ENCODE measurements around the gene PTPRN2.

Gene PTPRN2

DNA sequence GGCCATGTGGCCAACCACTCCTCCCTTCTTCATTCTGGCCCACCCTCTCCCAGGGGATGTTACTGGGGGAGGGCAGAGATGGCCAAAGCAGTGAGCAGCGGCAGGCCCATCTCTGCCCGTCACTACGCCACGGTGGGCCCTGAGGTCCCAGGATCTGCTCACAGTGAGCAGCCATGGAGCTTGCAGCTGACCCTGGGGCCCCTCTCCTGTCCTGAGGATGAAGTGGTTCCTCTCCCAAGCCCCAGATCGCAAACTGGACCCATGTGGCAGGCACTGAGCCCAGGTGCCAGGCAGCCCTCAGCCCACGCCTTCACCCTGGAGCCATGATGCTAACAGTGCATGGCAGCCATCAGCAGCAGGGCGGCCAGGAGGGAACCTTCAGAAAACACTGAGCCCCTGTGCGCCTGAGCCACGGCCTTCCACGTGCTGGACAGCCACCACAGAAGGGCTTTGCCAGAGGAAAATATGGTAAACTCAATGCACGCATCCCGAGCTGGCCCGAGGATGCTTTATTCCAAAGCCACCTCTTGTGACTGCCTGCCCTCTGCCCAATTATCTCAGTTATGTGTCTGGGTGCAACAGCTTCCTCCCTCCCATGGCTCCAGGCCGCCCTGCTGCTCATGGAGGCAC is 485.7 kb downstream of the PTPRN2 start:
- DNase-seq, result no peak

DNA sequence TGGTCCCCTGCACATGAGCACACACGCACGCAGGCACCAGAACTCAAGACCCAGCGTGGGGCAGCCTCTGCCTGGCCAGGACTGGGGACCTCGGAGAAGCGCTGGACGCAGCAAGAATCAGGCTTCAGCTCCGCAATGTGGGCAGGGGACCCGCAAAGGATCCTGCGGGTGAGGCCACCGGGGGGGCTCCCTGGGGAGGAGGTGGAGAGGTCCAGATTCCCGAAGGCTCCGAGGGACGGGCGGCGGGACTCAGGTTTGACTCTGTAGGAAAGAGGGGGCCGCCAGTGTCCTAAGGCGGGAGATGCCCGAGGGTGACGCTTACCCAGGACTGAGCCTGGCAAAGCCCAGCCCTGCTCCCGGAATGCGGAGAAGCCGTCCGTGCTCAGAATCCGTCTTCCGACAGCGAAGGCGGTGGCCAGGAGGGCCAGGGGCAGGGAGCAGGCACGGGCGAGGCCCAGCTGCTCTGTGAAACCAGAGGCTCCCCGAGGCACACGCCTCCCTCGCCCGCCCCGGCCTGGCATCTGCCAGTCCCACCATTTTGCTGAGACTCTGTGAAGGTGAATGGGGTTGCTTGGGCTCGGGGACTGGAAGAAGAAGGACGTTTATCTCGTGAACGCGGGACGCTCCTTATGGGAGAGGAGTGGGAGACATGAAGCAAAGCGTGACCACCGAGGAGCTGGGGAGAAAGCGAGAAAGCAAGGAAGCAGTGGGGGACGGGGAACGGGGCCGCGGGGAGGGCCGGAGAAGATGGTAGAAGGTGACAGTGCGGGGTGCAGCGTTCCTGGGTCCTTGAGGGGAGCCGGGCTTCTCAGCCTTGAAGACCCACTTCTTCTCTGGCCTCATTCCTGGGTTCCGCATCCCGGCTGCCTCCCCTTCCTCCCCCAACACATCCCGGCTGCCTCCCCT is 489.2 kb downstream of the PTPRN2 start:
- no peak for DNase-seq

DNA sequence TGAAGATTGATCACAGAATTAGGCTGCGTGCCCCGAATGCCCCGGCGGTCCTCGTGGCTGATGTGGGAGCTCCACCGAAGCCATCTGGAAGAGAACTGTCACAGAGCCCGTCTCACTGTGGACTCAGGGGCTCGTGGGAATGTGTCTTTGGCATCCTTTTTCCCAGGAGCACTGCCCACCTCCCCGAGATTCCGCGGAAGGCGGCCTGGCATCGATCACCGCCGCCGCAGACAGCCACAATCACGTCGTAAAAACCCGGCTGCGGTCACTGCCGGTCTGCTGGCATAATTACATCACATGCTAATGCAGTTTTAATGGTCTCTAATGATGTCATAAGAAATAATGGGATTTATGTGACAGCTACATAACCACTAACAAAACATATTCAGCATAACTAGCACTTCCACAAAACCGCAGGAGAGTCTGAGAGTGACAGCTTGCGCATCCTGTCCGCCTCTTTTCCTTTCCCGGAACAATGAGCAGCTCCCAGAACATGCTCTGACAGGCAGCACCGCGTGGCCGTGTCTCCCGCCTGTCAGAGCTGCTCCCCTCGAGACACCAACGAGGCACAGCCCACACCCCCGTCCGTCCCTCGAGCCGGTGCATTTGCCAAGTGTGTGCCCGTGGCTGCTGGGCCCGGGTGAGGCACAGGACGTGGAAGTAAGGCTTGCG is 490.0 kb downstream of the PTPRN2 start:
- DNase-seq, result no peak

DNA sequence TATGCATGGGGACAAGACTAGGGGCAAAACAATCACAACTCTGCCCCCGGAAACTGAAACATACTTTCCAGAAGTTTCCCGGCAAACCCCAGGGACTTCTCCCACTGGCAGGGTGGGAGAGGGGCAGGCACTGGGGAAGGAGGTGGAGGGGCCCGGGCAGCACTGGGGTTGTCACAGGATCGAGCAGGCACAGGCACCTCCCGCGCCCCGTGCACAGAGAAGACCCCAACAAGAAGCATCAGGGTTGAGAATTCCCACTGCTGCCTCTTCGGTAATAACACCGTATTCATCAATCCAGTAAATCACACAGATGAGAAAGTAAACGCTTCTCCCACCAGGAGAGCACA is 490.5 kb downstream of the PTPRN2 start:
- no peak for DNase-seq

DNA sequence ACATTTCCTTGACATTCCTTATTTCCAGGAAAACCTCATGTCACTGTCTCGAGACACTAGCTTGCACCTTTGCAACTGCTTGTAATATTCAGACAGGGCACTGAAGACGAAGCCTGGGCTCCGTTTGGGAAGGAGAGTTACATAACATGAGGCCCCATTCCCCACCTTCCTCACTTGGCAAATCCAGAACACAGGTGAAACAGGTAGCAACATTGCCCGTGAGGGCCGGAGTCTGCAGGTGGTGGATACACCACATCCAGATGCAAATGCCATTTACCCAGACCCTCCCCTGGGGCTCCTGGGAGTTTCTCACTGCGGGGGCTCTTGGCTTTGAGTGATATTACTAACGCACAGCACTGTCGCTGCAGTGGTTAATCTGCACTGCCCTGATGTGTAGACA is 491.0 kb downstream of the PTPRN2 start:
- no peak for DNase-seq

DNA sequence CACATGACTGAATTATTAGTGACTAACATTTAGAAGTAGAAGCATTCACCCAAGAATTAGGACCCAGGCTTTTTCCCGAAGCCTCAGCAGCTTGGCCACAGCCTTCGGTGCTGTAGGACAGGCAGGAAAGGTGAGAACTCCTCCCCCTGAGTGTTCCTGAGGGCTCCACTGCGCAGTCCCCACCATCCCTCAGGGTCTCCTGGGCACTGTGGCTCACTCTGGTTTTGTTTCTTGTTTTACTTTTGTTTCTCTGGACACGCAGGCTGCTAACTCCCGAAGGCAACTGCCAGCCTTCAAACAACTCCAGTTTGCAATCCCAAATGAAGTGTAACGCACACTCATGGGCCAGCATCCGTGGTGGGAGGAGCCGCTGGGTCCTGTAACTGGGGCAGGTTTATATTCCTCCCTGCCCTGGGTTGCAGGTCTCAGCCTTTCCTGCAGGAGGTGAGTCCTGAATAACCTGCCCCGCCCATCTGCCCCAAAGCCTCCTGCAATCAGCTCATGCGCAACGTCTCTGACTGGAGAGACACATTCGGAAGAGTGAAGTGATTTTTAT is 492.9 kb downstream of the PTPRN2 start:
- no peak for DNase-seq

DNA sequence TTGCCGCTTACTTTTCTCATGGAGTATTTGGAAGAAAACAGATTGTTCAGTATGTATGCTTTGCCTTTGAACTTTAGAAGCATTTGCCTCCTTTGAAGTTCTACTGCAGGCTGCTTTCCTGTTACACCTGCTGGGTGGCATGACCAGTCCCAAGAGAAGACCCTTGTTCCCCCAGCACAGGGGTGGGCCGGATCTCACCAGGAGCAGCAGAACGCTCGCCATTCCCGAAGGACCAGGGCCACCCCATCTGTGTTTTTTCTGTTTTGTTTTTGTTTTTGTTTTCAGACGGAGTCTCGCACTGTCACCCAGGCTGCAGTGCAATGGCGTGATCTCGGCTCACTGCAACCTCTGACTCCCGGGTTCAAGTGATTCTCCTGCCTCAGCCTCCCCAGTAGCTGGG is 493.6 kb downstream of the PTPRN2 start:
- DNase-seq, result no peak

DNA sequence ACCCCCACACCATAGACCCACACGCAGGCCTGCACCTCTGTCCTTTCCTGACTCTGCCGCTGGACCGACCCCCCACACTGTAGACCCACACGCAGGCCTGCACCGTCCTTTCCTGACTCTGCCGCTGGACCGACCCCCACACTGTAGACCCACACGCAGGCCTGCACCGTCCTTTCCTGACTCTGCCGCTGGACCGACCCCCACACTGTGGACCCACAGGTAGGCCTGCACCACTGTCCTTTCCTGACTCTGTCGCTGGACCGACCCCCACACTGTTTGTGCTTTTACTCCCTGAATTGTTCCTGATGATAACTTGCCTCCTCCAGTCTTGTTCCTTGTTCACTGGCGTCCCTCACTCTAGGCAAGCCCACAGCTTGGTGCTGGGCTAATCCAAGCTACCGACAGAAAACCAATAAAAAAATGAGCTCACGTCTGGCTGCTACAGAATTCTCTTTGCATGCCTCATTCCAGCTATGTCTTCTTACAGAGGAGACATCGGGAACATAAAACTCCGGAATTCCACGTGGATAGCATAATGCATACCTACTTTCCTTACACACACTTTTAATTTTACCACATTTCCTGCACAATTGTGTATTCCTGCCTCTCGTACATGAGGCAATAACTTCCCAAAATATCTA is 494.3 kb downstream of the PTPRN2 start:
- DNase-seq, result no peak

DNA sequence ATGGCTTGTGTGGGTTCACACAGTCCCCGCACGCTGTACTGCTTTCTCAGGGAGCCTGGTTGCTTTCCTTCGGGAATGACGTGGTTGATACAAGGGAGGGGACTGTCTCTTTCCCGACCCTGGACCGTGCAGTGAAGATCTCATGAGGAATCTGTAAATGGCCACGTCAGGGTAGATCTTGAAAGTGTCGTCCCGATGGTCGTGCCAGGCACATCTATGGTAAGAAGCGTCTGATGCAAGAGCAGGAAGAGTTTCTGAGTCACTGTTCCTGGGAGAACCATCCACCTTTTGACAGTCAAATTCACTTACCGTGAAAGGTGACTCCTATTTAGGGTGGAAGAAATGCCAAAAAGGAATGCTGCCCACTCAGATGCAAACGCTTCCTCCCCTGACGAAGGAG is 500.4 kb downstream of the PTPRN2 start:
- no peak for DNase-seq

DNA sequence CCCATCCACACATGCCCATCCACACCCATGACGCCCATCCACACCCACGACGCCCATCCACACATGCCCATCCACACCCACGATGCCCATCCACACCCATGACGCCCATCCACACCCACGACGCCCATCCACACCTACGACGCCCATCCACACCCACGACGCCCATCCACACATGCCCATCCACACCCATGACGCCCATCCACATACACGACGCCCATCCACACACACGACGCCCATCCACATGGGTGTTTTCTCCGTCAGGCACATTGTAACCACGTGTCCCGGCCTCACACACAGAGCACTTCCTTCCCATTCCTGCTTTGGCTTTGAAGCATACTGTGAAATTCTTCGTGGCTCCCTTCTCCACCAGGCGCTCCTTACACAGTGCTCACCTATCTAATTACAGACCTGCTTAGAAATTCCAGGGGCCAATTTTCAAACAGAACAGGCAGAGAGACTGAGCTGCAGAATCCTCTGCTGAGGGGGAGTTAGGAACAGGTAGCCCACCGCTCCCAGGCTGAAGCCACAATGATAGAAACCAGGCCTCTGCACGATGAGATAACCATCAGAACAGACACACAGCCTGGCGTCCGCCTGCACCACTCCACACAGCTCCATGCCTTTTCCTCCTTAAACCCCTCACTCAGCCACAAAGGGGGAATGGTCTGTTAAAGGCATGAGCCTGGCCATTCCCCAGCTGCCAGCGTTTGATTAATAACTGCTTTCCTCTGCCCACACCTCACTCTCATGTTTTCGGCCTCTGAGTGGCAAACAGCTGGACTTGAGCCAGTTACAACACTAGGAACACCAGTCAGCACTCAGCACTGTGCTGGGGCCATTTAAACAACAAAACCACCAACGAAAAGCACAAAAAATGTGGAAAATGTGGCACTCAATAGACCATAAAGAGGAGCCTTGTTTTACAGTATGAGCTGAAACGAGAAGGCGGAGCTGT is 501.6 kb downstream of the PTPRN2 start:
- no peak for DNase-seq

DNA sequence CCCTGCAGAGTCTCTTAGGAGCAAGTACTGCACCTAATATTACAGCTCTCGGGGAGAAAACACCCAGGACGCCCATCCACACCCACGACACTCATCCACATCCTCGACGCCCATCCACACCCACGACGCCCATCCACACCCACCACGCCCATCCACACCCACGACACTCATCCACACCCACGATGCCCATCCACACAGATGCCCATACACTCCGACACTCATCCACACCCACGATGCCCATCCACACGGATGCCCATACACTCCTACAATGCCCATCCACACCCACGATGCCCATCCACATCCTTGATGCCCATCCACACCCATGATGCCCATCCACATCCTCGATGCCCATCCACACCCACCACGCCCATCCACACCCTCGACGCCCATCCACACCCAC is 503.1 kb downstream of the PTPRN2 start:
- DNase-seq, result no peak

DNA sequence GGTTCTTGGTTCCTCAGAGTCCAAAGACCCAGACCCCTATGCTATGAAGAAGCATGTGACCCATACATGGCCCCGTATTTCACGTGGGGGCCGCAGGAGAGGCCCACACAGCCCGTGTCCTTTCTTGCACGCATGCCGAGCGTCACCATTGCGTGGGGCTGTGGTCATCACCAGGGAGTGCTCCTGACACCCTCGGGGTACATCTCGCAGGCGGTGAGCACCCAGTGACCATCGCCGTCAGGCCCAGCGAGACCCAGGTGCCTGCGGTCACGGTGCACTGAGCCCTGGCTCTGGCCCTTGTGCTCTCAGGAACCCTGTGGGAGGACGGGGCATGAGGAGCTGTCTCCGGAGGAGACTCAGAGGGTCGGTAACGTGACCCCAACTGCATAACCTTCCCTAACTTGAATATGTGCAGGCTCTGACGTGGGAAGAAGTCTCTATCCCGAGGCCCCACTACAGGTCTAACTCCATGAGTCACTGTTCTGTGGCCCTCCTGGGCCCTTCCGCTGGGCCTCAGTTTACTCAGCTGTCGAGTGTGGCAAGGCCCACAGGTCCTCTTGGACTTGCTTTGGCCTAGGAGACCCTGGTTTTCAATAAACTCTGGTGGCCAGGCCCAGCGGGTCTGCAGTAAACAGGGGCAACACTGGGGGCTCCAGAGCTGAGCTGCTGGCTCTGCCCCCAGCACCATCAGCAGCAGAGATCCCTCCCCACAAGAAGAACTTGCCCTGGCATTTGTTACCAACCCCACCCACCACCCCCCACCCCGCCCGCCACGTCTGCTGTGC is 503.9 kb downstream of the PTPRN2 start:
- no peak for DNase-seq

DNA sequence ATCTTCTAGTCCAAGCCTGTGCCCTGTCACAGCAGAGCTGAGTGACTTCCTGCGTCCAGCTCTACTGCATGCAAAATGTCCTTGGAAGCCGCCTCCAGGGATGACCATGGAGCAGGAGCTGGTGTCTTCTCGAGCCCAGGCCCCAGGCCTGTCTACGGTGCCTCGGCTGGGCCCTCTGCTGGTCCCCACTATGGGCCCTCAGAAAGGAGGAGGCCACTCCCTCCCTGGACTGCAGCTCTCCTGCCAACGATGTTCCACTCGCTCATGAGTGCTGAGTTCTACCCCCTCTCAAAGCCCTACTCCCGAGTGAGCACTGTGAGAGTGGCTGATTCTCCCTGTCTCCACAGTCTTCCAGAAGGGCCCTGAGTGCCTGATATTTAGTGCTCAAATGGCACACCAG is 504.9 kb downstream of the PTPRN2 start:
- DNase-seq, result no peak

DNA sequence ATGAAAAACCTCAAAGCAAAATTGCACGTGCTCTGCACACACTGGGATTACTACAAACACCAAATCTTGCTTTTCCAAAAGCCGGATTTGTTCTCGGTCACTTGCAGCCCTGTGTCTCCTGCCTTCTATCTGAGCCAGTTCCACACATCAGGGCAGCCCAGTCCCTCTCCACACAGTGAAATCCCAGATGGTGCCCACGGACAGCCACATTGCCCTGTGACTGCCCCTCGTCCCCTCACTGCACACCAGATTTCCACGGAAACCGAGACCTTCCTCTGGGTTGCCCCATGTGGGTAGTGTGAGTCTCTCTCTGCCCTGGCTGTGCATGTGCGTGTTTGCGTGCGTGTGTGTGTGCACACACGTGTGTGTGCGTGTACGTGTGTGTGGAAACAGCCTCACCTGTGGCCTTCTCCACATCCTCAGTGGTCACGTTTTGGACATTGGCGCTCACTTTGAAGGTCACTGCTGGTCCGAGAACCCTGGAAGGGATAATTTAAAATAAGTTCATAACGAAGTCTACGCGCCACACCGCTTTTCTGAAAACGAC is 506.7 kb downstream of the PTPRN2 start:
- DNase-seq, result no peak

DNA sequence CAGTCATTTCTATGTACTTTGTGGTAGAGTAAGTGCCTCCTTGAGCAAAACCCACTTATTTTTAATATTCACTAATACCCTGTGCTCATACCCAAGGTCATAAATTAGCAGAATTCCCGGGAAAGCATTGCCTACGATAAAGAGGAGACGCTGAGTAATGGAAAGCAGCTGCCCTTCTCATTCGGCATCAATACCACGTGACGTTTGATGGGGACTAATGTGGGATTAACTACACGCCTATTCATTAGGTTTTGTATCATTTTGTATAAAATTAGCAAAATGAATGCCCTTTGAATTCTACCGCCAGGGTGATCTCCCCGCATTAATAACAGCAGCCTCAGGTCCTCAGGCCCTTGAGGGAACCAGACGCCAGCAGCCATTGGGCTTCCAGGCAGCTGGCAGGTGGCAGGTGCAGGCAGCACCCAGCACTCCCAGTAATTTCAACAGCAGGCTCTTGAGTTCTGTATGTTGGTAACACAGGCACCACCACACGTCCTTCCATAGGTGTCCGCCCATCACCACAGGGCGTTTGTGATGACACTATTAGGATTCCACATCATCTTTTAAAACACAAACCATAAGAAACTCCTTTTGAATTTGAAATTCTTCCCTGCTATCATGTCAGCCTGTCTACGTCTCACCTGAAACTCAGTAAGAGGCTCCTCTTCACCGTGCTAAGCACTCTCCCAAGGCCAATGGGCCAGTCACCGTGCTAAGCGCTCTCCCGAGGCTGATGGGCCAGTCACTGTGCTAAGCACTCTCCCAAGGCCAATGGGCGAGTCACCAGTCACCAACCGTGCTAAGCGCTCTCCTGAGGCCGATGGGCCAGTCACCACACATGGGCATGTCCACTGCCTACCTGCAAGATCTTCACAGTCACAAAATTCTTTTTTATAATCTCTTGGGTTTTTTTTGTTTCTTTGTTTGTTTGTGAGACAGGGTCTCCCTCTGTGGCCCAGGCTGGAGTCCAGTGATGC is 509.4 kb downstream of the PTPRN2 start:
- DNase-seq, result no peak

DNA sequence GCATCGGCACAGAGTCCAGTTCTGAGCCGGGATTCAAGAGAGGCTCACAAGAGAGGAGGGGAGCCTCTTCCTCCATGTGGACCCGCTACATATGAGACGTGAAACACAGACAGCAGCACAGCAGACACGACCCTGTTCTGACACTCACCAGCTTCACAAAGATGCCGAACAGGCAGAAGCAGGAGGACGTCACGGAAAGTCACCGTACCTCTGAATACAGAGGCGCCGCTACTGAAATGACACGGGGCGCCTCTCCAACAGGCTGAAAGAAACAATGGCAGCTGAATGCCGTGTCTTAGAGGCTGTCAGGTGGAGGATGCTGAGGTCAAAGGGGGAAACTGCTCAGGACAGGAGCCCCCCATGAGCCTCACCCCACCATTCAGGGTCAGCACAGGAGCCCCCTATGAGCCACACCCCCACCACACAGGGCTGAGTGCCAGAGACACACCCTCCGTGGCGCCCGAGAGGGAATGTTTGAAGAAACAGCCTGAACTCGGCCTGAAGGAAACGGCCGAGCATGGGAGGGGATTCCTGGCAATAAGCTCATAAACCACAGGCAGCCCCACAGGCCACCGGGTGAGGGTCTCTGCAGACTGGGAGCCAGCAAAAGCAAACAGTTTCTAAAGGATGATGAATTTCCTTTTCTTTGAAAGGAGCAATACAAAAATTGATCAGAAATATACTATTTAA is 510.3 kb downstream of the PTPRN2 start:
- no peak for DNase-seq

DNA sequence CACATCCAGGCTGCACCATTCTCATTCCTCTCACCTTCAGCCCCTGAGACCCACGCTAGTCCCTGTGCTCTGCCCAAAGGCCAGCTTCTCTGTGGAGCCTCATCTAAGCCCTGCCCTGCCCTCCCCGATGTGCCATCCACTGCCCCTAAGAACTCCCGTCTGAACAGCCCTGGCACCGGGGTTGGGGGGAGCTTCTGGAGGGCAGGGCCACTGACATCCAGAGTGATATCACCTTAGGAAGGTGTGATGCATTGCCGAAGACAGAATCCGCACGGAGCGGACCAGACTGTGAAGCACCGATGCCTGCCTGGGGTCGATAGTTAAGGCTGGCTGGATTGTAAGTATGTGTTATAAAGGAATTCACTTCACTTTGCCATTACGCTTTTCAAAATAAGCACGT is 511.0 kb downstream of the PTPRN2 start:
- no peak for DNase-seq

DNA sequence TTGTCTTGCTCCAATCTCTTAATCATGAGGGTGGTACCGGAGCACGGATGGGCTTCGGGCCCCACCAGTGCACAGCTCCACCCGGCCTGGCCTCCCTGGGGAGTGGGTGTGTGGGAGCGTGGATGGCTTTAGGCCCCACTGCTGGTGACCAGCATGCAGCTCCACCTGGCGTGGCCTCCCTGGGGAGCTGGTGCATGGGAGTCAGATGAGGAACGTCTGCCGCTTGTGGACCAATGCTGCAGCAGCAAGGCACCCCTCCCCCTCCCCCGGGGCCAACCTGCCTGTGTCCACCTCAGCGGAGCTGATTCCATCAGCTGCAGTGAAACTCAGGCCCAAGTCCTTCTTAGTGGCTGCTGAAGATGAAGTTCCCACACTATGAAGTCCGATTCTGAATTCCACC is 511.4 kb downstream of the PTPRN2 start:
- DNase-seq, result no peak

DNA sequence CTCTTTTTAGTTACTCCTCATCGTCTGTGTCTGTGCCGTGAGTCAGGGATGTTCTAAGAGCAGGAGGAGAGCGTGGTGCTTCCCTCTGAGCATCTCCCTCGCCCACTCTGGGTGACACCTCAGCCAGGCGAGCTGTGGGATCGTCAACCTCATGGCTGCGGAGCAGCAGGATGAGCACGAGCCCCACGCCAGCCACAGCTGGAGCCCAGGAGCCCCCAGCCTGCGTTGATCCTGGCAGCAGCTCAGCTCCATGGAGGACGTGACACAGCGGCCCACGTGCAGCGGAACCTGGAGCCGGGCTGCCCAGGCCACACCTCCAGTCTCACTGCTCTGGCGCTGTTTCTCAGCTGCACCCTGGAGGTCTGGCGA is 512.0 kb downstream of the PTPRN2 start:
- no peak for DNase-seq
